Measurements from ENCODE around the gene OGDH. TPM values are rescaled to one million over a fixed set of nuclear protein-coding genes. Genes with fewer than 3 reads are reported as not detected.

The OGDH gene
- total and polyA plus RNA-seq, 2 experiments from 2014 or later, result 13.5 to 76.9 TPM

DNA sequence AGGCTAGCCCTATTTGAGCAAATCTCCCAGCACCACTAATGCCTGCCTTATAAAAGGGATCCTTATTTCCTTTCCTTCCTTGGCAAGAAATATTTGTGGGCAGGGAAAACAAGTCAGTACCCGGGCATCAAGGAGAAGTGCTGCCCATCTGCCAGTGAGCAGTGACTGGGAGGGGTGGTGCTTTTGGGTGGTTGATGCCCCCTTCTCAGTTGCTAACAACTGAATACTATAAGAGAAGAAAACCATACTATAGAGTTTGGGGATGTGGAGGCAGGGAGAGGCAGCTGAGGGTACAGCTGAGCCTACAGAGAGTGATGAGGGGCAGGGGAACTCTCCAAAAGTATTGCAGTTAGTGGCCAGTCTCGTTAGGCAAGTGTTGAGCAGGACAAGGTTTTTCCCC is 39.3 kb downstream of the OGDH start:
- H4K20me1 ChIP-seq (replicated peaks; ENCODE audit: insufficient read depth), result no peaks in the 10 kb centered on the region; the same call in none of the 2 replicates
- Mint-ChIP-seq H3K27me3 (ENCODE audit: insufficient read depth, low read depth, poor library complexity) (no peaks in the 10 kb centered on the region), H3K36me3 (ENCODE audit: low read depth) (peaks cover 12% of the 10 kb centered on the region), H3K4me1 (no peaks in the 10 kb centered on the region), H3K4me3 (no peak overlapping the region), H3K9me3 (no peaks in the 10 kb centered on the region), H3K27ac (no peak overlapping the region)
- no peaks in the 10 kb centered on the region for H3F3A ChIP-seq (replicated peaks; ENCODE audit: low read depth)
- no peak overlapping the region for H3K27ac ChIP-seq (ENCODE audit: low read depth)
- TF ChIP-seq STAT1 (IDR thresholded peaks at IDR 0.05; ENCODE audit: unreplicated experiment) (no peak), CREB1 (CRISPR knock-in tag; IDR thresholded peaks at IDR 0.05; ENCODE audit: low read depth) (no peak), EZH2phosphoT487 (IDR thresholded peaks at IDR 0.05; ENCODE audit: unreplicated experiment) (no peak), EZH2 (IDR thresholded peaks at IDR 0.05; ENCODE audit: low read depth, unreplicated experiment) (no peak), NANOG (IDR thresholded peaks at IDR 0.05; ENCODE audit: borderline replicate concordance) (no peak), JUNB (IDR thresholded peaks at IDR 0.05; ENCODE audit: unreplicated experiment) (no peak), POLR2AphosphoS5 (IDR thresholded peaks at IDR 0.05; ENCODE audit: low read depth) (no peak), CTCF (conservative IDR thresholded peaks at IDR 0.05; ENCODE audit: low read depth in 2 of 2) (no peak), ETS1 (IDR thresholded peaks at IDR 0.05) (no peak), ZNF331 (CRISPR knock-in tag; IDR thresholded peaks at IDR 0.05; ENCODE audit: low read depth) (no peak)
- TF ChIP-seq, protein P1, sequence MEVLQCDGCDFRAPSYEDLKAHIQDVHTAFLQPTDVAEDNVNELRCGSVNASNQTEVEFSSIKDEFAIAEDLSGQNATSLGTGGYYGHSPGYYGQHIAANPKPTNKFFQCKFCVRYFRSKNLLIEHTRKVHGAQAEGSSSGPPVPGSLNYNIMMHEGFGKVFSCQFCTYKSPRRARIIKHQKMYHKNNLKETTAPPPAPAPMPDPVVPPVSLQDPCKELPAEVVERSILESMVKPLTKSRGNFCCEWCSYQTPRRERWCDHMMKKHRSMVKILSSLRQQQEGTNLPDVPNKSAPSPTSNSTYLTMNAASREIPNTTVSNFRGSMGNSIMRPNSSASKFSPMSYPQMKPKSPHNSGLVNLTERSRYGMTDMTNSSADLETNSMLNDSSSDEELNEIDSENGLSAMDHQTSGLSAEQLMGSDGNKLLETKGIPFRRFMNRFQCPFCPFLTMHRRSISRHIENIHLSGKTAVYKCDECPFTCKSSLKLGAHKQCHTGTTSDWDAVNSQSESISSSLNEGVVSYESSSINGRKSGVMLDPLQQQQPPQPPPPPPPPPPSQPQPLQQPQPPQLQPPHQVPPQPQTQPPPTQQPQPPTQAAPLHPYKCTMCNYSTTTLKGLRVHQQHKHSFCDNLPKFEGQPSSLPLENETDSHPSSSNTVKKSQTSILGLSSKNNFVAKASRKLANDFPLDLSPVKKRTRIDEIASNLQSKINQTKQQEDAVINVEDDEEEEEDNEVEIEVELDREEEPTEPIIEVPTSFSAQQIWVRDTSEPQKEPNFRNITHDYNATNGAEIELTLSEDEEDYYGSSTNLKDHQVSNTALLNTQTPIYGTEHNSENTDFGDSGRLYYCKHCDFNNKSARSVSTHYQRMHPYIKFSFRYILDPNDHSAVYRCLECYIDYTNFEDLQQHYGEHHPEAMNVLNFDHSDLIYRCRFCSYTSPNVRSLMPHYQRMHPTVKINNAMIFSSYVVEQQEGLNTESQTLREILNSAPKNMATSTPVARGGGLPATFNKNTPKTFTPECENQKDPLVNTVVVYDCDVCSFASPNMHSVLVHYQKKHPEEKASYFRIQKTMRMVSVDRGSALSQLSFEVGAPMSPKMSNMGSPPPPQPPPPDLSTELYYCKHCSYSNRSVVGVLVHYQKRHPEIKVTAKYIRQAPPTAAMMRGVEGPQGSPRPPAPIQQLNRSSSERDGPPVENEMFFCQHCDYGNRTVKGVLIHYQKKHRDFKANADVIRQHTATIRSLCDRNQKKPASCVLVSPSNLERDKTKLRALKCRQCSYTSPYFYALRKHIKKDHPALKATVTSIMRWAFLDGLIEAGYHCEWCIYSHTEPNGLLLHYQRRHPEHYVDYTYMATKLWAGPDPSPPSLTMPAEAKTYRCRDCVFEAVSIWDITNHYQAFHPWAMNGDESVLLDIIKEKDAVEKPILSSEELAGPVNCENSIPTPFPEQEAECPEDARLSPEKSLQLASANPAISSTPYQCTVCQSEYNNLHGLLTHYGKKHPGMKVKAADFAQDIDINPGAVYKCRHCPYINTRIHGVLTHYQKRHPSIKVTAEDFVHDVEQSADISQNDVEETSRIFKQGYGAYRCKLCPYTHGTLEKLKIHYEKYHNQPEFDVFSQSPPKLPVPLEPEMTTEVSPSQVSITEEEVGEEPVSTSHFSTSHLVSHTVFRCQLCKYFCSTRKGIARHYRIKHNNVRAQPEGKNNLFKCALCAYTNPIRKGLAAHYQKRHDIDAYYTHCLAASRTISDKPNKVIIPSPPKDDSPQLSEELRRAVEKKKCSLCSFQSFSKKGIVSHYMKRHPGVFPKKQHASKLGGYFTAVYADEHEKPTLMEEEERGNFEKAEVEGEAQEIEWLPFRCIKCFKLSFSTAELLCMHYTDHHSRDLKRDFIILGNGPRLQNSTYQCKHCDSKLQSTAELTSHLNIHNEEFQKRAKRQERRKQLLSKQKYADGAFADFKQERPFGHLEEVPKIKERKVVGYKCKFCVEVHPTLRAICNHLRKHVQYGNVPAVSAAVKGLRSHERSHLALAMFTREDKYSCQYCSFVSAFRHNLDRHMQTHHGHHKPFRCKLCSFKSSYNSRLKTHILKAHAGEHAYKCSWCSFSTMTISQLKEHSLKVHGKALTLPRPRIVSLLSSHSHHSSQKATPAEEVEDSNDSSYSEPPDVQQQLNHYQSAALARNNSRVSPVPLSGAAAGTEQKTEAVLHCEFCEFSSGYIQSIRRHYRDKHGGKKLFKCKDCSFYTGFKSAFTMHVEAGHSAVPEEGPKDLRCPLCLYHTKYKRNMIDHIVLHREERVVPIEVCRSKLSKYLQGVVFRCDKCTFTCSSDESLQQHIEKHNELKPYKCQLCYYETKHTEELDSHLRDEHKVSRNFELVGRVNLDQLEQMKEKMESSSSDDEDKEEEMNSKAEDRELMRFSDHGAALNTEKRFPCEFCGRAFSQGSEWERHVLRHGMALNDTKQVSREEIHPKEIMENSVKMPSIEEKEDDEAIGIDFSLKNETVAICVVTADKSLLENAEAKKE (CRISPR knock-in tag; IDR thresholded peaks at IDR 0.05), result no peak
- TF ChIP-seq, protein P2, sequence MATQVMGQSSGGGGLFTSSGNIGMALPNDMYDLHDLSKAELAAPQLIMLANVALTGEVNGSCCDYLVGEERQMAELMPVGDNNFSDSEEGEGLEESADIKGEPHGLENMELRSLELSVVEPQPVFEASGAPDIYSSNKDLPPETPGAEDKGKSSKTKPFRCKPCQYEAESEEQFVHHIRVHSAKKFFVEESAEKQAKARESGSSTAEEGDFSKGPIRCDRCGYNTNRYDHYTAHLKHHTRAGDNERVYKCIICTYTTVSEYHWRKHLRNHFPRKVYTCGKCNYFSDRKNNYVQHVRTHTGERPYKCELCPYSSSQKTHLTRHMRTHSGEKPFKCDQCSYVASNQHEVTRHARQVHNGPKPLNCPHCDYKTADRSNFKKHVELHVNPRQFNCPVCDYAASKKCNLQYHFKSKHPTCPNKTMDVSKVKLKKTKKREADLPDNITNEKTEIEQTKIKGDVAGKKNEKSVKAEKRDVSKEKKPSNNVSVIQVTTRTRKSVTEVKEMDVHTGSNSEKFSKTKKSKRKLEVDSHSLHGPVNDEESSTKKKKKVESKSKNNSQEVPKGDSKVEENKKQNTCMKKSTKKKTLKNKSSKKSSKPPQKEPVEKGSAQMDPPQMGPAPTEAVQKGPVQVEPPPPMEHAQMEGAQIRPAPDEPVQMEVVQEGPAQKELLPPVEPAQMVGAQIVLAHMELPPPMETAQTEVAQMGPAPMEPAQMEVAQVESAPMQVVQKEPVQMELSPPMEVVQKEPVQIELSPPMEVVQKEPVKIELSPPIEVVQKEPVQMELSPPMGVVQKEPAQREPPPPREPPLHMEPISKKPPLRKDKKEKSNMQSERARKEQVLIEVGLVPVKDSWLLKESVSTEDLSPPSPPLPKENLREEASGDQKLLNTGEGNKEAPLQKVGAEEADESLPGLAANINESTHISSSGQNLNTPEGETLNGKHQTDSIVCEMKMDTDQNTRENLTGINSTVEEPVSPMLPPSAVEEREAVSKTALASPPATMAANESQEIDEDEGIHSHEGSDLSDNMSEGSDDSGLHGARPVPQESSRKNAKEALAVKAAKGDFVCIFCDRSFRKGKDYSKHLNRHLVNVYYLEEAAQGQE (IDR thresholded peaks at IDR 0.05; ENCODE audit: unreplicated experiment), result no peak
- H3K4me3 ChIP-seq, result no peak overlapping the region
- H3K4me2 ChIP-seq, result no peak overlapping the region
- peaks cover 4% of the 10 kb centered on the region for H3K79me2 ChIP-seq (replicated peaks; ENCODE audit: insufficient read depth)
- no peak for ATAC-seq
- H3K36me3 ChIP-seq (ENCODE audit: insufficient read depth), result no peaks in the 10 kb centered on the region
- no peak overlapping the region for H2AFZ ChIP-seq
- H3K9me2 ChIP-seq (ENCODE audit: insufficient read depth), result no peaks in the 10 kb centered on the region
- no peak for DNase-seq (ENCODE audit: low spot score)
- no peaks in the 10 kb centered on the region for H3K4me1 ChIP-seq (ENCODE audit: insufficient read depth)
- no peaks in the 10 kb centered on the region for H3K27me3 ChIP-seq (ENCODE audit: insufficient read depth)

All from GM23338 (cell line).